ENCODE measurements around the gene IL19. TPM values are rescaled to one million over a fixed set of nuclear protein-coding genes. Genes with fewer than 3 reads are reported as not detected.
"Not testable (repeated sequence)": the region's sequence is repeated elsewhere in the genome, so short reads cannot be mapped to it uniquely, and the experiment has no call there.

Gene IL19
- total RNA-seq, 1 donor from 2014 or later = not detected

- Histone ChIP-seq H3K27me3 (ENCODE audit: low read depth) (no peaks in the 10 kb centered on the region), H3K27ac (no peak overlapping the region), H3K9me3 (no peaks in the 10 kb centered on the region), H3K36me3 (no peaks in the 10 kb centered on the region), H3K4me3 (no peak overlapping the region), H3K4me1 (no peaks in the 10 kb centered on the region)
- intact Hi-C loops (cut with DNase I) = no loop called here
- no peak for ATAC-seq
- DNase-seq = no peak
- TF ChIP-seq CTCF (IDR thresholded peaks at IDR 0.05) = no peak
These were observed 79.8 kb downstream of the IL19 start for GRCh38 chr1:206850401-206850800.

GRCh38 chr1:206851341-206852010, 80.9 kb downstream of the IL19 start:
- DNase-seq = no peak
- no peak overlapping the region for H3K4me3 ChIP-seq
- H3K27ac ChIP-seq = no peak overlapping the region
- no peak for ATAC-seq
- no peaks in the 10 kb centered on the region for H3K27me3 ChIP-seq (ENCODE audit: low read depth)
- no peaks in the 10 kb centered on the region for H3K36me3 ChIP-seq
- no peak for TF ChIP-seq CTCF (IDR thresholded peaks at IDR 0.05)
- H3K9me3 ChIP-seq = no peaks in the 10 kb centered on the region
- H3K4me1 ChIP-seq = no peaks in the 10 kb centered on the region
- intact Hi-C loops (cut with DNase I) = no loop called here

- H3K4me1 ChIP-seq; H3K27ac ChIP-seq; DNase-seq; H3K4me3 ChIP-seq; H3K27me3 ChIP-seq (ENCODE audit: low read depth); H3K9me3 ChIP-seq; H3K36me3 ChIP-seq; intact Hi-C loops (cut with DNase I); ATAC-seq: not testable (repeated sequence)
These were observed 82.1 kb downstream of the IL19 start for GRCh38 chr1:206852662-206853061.

GRCh38 chr1:206853696-206854095, 83.1 kb downstream of the IL19 start:
- DNase-seq; H3K9me3 ChIP-seq; H3K27me3 ChIP-seq (ENCODE audit: low read depth); H3K4me1 ChIP-seq; H3K4me3 ChIP-seq; H3K36me3 ChIP-seq; ATAC-seq; intact Hi-C loops (cut with DNase I); H3K27ac ChIP-seq: not testable (repeated sequence)

GRCh38 chr1:206854401-206855129, 84.0 kb downstream of the IL19 start:
- Histone ChIP-seq H3K27ac (no peak overlapping the region), H3K36me3 (no peaks in the 10 kb centered on the region), H3K9me3 (no peaks in the 10 kb centered on the region), H3K4me3 (no peak overlapping the region), H3K27me3 (ENCODE audit: low read depth) (no peaks in the 10 kb centered on the region), H3K4me1 (no peaks in the 10 kb centered on the region)
- no peak for TF ChIP-seq CTCF (IDR thresholded peaks at IDR 0.05)
- intact Hi-C loops (cut with DNase I) = no loop called here
- DNase-seq = no peak
- ATAC-seq = peak; percentile 31 to 59

GRCh38 chr1:206855859-206856258, 85.3 kb downstream of the IL19 start:
- H3K36me3 ChIP-seq = no peaks in the 10 kb centered on the region
- H3K9me3 ChIP-seq = no peaks in the 10 kb centered on the region
- H3K27ac ChIP-seq = no peak overlapping the region
- no peaks in the 10 kb centered on the region for H3K27me3 ChIP-seq (ENCODE audit: low read depth)
- TF ChIP-seq CTCF (IDR thresholded peaks at IDR 0.05) = no peak
- peak in 1 of 2 donors; percentile 71 for ATAC-seq
- no peak overlapping the region for H3K4me3 ChIP-seq
- intact Hi-C loops (cut with DNase I) = no loop called here
- no peaks in the 10 kb centered on the region for H3K4me1 ChIP-seq
- no peak for DNase-seq

Measured in lower lobe of right lung (tissue), 2 donors.